ENCODE measurements around the gene TMC6. TPM values are rescaled to one million over a fixed set of nuclear protein-coding genes. Genes with fewer than 3 reads are reported as not detected.

Gene TMC6
- total and polyA plus RNA-seq, 2 of the 13 experiments (the other 11 are each of a cell fraction or from before 2014, with no cell fraction given): 48.4 to 99.1 TPM

- no peak for TF ChIP-seq FOXM1 (CRISPR knock-in tag; IDR thresholded peaks at IDR 0.05)
- TF ChIP-seq ERF (CRISPR knock-in tag; IDR thresholded peaks at IDR 0.05): peak; percentile 67; the same call in 1 of the 2 replicates
- no peak for TF ChIP-seq FOXK1 (CRISPR knock-in tag; IDR thresholded peaks at IDR 0.05; ENCODE audit: borderline replicate concordance, low read depth)
- TF ChIP-seq SRY (CRISPR knock-in tag; IDR thresholded peaks at IDR 0.05): no peak
- no peak for TF ChIP-seq ZNF510 (CRISPR knock-in tag; IDR thresholded peaks at IDR 0.05; ENCODE audit: low read depth)
- TF ChIP-seq HNF1B (CRISPR knock-in tag; IDR thresholded peaks at IDR 0.05): peak; percentile 89
- TF ChIP-seq NR3C1 (CRISPR knock-in tag; IDR thresholded peaks at IDR 0.05): no peak
- peak; percentile 78; the same call in 1 of the 2 replicates for TF ChIP-seq YEATS2 (CRISPR knock-in tag; IDR thresholded peaks at IDR 0.05; ENCODE audit: borderline replicate concordance)
- TF ChIP-seq KMT2B (CRISPR knock-in tag; IDR thresholded peaks at IDR 0.05): peak; percentile 44; the same call in 1 of the 2 replicates
- peak; percentile 19 for TF ChIP-seq HNRNPLL (IDR thresholded peaks at IDR 0.05; ENCODE audit: low read depth, low read length, poor library complexity, severe bottlenecking)
- TF ChIP-seq UBTF (CRISPR knock-in tag; IDR thresholded peaks at IDR 0.05): peak; percentile 85
- no peak for TF ChIP-seq ZNF383 (CRISPR knock-in tag; IDR thresholded peaks at IDR 0.05; ENCODE audit: borderline replicate concordance)
- TF ChIP-seq CHD2 (IDR thresholded peaks at IDR 0.05; ENCODE audit: low read depth, low read length): no peak
- peak; percentile 38 for TF ChIP-seq HNF4A (CRISPR knock-in tag; IDR thresholded peaks at IDR 0.05)
- TF ChIP-seq MTF2 (CRISPR knock-in tag; IDR thresholded peaks at IDR 0.05; ENCODE audit: borderline replicate concordance): no peak
- no peak for TF ChIP-seq CHCHD3 (CRISPR knock-in tag; IDR thresholded peaks at IDR 0.05)
- TF ChIP-seq MYNN (CRISPR knock-in tag; IDR thresholded peaks at IDR 0.05; ENCODE audit: low read depth): no peak
- TF ChIP-seq TCF12 (IDR thresholded peaks at IDR 0.05): no peak
- TF ChIP-seq TCF12 (CRISPR knock-in tag; IDR thresholded peaks at IDR 0.05): no peak
- no peak for TF ChIP-seq MXD1 (CRISPR knock-in tag; IDR thresholded peaks at IDR 0.05)
- TF ChIP-seq ZNF354B (CRISPR knock-in tag; IDR thresholded peaks at IDR 0.05): no peak
- TF ChIP-seq ZNF747 (CRISPR knock-in tag; IDR thresholded peaks at IDR 0.05; ENCODE audit: borderline replicate concordance): no peak
- peak; percentile 17; the same call in 1 of the 2 replicates for TF ChIP-seq FOXC1 (CRISPR knock-in tag; IDR thresholded peaks at IDR 0.05; ENCODE audit: borderline replicate concordance)
- peak; percentile 34; the same call in 1 of the 2 replicates for TF ChIP-seq KDM2A (CRISPR knock-in tag; IDR thresholded peaks at IDR 0.05; ENCODE audit: borderline replicate concordance, low read depth)
- TF ChIP-seq DNMT1 (CRISPR knock-in tag; IDR thresholded peaks at IDR 0.05): no peak
- no peak for TF ChIP-seq NPAS2 (CRISPR knock-in tag; IDR thresholded peaks at IDR 0.05; ENCODE audit: borderline replicate concordance)
- no peak for TF ChIP-seq JUNB (CRISPR knock-in tag; IDR thresholded peaks at IDR 0.05; ENCODE audit: borderline replicate concordance)
- no peak for TF ChIP-seq ZNF850 (CRISPR knock-in tag; conservative IDR thresholded peaks at IDR 0.05)
- no peak for TF ChIP-seq ZNF20 (CRISPR knock-in tag; IDR thresholded peaks at IDR 0.05)
These were observed 2.0 kb upstream of the TMC6 start, which contains the start of gene TMC8 (continued) for GRCh38 chr17:78130437-78131101.

Measured in HepG2 (cell line).